GM23248 (cell line): Measurements from ENCODE around the gene HECTD4. TPM values are rescaled to one million over a fixed set of nuclear protein-coding genes. Genes with fewer than 3 reads are reported as not detected.

Experiments used
- DNase-seq: peaks from one replicate; pipeline ENCODE4 v3.0.0-alpha.2; 2015
- H2AFZ ChIP-seq: fragments of 200-600 bp; sonication (generic); 2 replicates; pipeline ENCODE4 v1.6.1; 2016; ENCODE audit warnings: antibody characterized with exemption
- H3F3A ChIP-seq: fragments of 200-600 bp; sonication (generic); 2 replicates; pipeline ENCODE4 v1.6.1; 2016; ENCODE audit warnings: mild to moderate bottlenecking, antibody characterized with exemption, mixed run types; ENCODE audit not compliant: insufficient read depth
- H3K27ac ChIP-seq: fragments of 200-600 bp; sonication (generic); 2 replicates; pipeline ENCODE4 v1.5.1; 2016; ENCODE audit warnings: mild to moderate bottlenecking
- H3K27me3 ChIP-seq: fragments of 200-600 bp; sonication (generic); replicated peaks from 2 replicates; pipeline ENCODE4 v1.6.1; 2016; ENCODE audit warnings: mild to moderate bottlenecking; ENCODE audit not compliant: insufficient read depth
- H3K36me3 ChIP-seq: fragments of 200-600 bp; sonication (generic); 2 replicates; pipeline ENCODE4 v1.6.1; 2016; ENCODE audit warnings: low read depth, mild to moderate bottlenecking
- H3K4me1 ChIP-seq: fragments of 200-600 bp; sonication (generic); 2 replicates; pipeline ENCODE4 v1.6.1; 2016; ENCODE audit warnings: mild to moderate bottlenecking; ENCODE audit not compliant: insufficient read depth
- H3K4me2 ChIP-seq: fragments of 200-600 bp; sonication (generic); one replicate; pipeline ENCODE4 v1.6.1; 2016; ENCODE audit warnings: mild to moderate bottlenecking; ENCODE audit not compliant: unreplicated experiment
- H3K4me3 ChIP-seq: fragments of 200-600 bp; sonication (generic); 2 replicates; pipeline ENCODE4 v1.5.1; 2016; ENCODE audit warnings: mild to moderate bottlenecking
- H3K79me2 ChIP-seq: fragments of 200-600 bp; sonication (generic); 2 replicates; pipeline ENCODE4 v1.6.1; 2016; ENCODE audit warnings: mild to moderate bottlenecking; ENCODE audit not compliant: insufficient read depth
- H3K9ac ChIP-seq: fragments of 200-600 bp; sonication (generic); 2 replicates; pipeline ENCODE4 v1.6.1; 2016; ENCODE audit warnings: mild to moderate bottlenecking
- H3K9me2 ChIP-seq: fragments of 200-600 bp; sonication (generic); 2 replicates; pipeline ENCODE4 v1.6.1; 2016; ENCODE audit warnings: mixed run types, mild to moderate bottlenecking, moderate library complexity; ENCODE audit not compliant: insufficient read depth
- H3K9me3 ChIP-seq: fragments of 200-600 bp; sonication (generic); one replicate; pipeline ENCODE4 v1.6.1; 2017; ENCODE audit warnings: low read depth
- H4K20me1 ChIP-seq: fragments of 200-600 bp; sonication (generic); 2 replicates; pipeline ENCODE4 v1.6.0; 2016; ENCODE audit not compliant: insufficient read depth
- EZH2 ChIP-seq: fragments of 200-600 bp; sonication (generic); IDR thresholded peaks from 2 replicates; pipeline ENCODE4 v1.6.1; 2018; ENCODE audit warnings: antibody characterized with exemption, mild to moderate bottlenecking; ENCODE audit not compliant: insufficient read depth, poor library complexity, severe bottlenecking
- EZH2phosphoT487 ChIP-seq: fragments of 200-600 bp; sonication (generic); IDR thresholded peaks from 2 replicates; pipeline ENCODE4 v1.6.1; 2018; ENCODE audit warnings: antibody characterized with exemption, moderate library complexity, mild to moderate bottlenecking, low read depth; ENCODE audit not compliant: insufficient read depth
- WGBS, 2 experiments: methylation state at CpG; one replicate each; pipeline ENCODE4 v1.1.6; 2015 to 2017; ENCODE audit warnings: low lambda C conversion rate in 2 of 2, low coverage in 1 of 2; ENCODE audit errors: missing lambda C conversion rate in 2 of 2; 5-methylcytosine and 5-hydroxymethylcytosine counted together
- in situ Hi-C: fragments of 300-500 bp; cut with MboI; formaldehyde crosslinking; loops from 2 replicates; pipeline ENCODE4 v1.15.0; 2020
- polyA plus RNA-seq: library from polyadenylated mRNA; unstranded; fragments of >200 nt; fragmentation: Nextera tagmentation; extraction: Ambion mirVana; gene quantifications from 2 replicates; pipeline ENCODE4 v1.2.1, GENCODE V29; 2016
- total RNA-seq: library from RNA; depleted of rRNA; stranded (reverse); fragments of >200 nt; shearing (Covaris generic); gene quantifications from 2 replicates; pipeline ENCODE4 v1.2.3, GENCODE V29; 2014

The HECTD4 gene
- total and polyA plus RNA-seq, 2 experiments from 2014 or later, result 7.5 to 8.9 TPM

- Histone ChIP-seq H3K9me3 (no peaks in the 10 kb centered on the region), H3K27ac (no peak overlapping the region), H3F3A (no peaks in the 10 kb centered on the region; the same call in 1 of the 2 replicates), H3K9me2 (no peaks in the 10 kb centered on the region), H3K27me3 (no peaks in the 10 kb centered on the region), H3K4me3 (no peak overlapping the region), H3K9ac (no peak overlapping the region), H3K36me3 (peaks cover 55% of the 10 kb centered on the region), H4K20me1 (no peaks in the 10 kb centered on the region), H2AFZ (no peak overlapping the region), H3K4me1 (no peaks in the 10 kb centered on the region), H3K4me2 (no peak overlapping the region), H3K79me2 (no peaks in the 10 kb centered on the region)
- WGBS, 2 experiments, result 88 to 95% methylated on average over 5 of the region's 5 CpGs
- DNase-seq, result no peak
- TF ChIP-seq EZH2phosphoT487 (no peak), EZH2 (no peak)
- in situ Hi-C loops, result no loop called here
Observed at GRCh38 chr12:112238441-112238840, 143.8 kb downstream of the HECTD4 start.

GRCh38 chr12:112236786-112237185, 145.4 kb downstream of the HECTD4 start:
- in situ Hi-C loops, result no loop called here
- Histone ChIP-seq H3K79me2 (no peaks in the 10 kb centered on the region), H4K20me1 (no peaks in the 10 kb centered on the region), H2AFZ (no peak overlapping the region), H3K9ac (no peak overlapping the region), H3K4me1 (no peaks in the 10 kb centered on the region), H3K9me2 (no peaks in the 10 kb centered on the region), H3K4me3 (no peak overlapping the region), H3K4me2 (no peak overlapping the region), H3K27ac (no peak overlapping the region), H3F3A (no peaks in the 10 kb centered on the region; the same call in 1 of the 2 replicates), H3K9me3 (no peaks in the 10 kb centered on the region), H3K36me3 (peaks cover 55% of the 10 kb centered on the region), H3K27me3 (no peaks in the 10 kb centered on the region)
- WGBS, 2 experiments, result 96 to 97% methylated on average over 7 of the region's 7 CpGs
- TF ChIP-seq EZH2phosphoT487 (no peak), EZH2 (no peak)
- no peak for DNase-seq

- Histone ChIP-seq H3K27ac (no peak overlapping the region), H3K4me2 (no peak overlapping the region), H3K36me3 (peaks cover 51% of the 10 kb centered on the region), H3K4me3 (no peak overlapping the region), H2AFZ (no peak overlapping the region), H3K9ac (no peak overlapping the region), H3K27me3 (no peaks in the 10 kb centered on the region), H3F3A (no peaks in the 10 kb centered on the region; the same call in 1 of the 2 replicates), H3K79me2 (no peaks in the 10 kb centered on the region), H3K9me3 (no peaks in the 10 kb centered on the region), H3K4me1 (no peaks in the 10 kb centered on the region), H3K9me2 (no peaks in the 10 kb centered on the region), H4K20me1 (no peaks in the 10 kb centered on the region)
- no peak for TF ChIP-seq EZH2
- no peak for TF ChIP-seq EZH2phosphoT487
- WGBS, 2 experiments, result 19 to 27% methylated on average over 1 of the region's 1 CpG
- in situ Hi-C loops, result no loop called here
- peak; percentile 38 for DNase-seq
Observed at GRCh38 chr12:112236386-112236785, 145.8 kb downstream of the HECTD4 start.

- in situ Hi-C loops, result no loop called here
- Histone ChIP-seq H3K4me2 (no peak overlapping the region), H3K9me3 (no peaks in the 10 kb centered on the region), H3K9ac (no peak overlapping the region), H4K20me1 (no peaks in the 10 kb centered on the region), H3K27ac (no peak overlapping the region), H3K36me3 (peaks cover 36% of the 10 kb centered on the region), H3K9me2 (no peaks in the 10 kb centered on the region), H3K79me2 (no peaks in the 10 kb centered on the region), H3K4me1 (no peaks in the 10 kb centered on the region), H2AFZ (no peak overlapping the region), H3K27me3 (no peaks in the 10 kb centered on the region), H3F3A (no peaks in the 10 kb centered on the region; the same call in 1 of the 2 replicates), H3K4me3 (no peak overlapping the region)
- TF ChIP-seq EZH2phosphoT487, result no peak
- no peak for TF ChIP-seq EZH2
- no peak for DNase-seq
- 97 to 98% methylated on average over 2 of the region's 2 CpGs for WGBS, 2 experiments
Observed at GRCh38 chr12:112234303-112234702, 147.9 kb downstream of the HECTD4 start.

GRCh38 chr12:112233242-112233641, 149.0 kb downstream of the HECTD4 start:
- Histone ChIP-seq H3F3A (no peaks in the 10 kb centered on the region; the same call in 1 of the 2 replicates), H3K4me3 (no peak overlapping the region), H3K27ac (no peak overlapping the region), H4K20me1 (no peaks in the 10 kb centered on the region), H3K9me3 (no peaks in the 10 kb centered on the region), H3K27me3 (no peaks in the 10 kb centered on the region), H3K9ac (no peak overlapping the region), H3K9me2 (no peaks in the 10 kb centered on the region), H2AFZ (no peak overlapping the region), H3K4me1 (no peaks in the 10 kb centered on the region), H3K36me3 (peaks cover 39% of the 10 kb centered on the region), H3K79me2 (no peaks in the 10 kb centered on the region), H3K4me2 (no peak overlapping the region)
- WGBS, 2 experiments, result 95 to 96% methylated on average over 4 of the region's 4 CpGs
- TF ChIP-seq EZH2phosphoT487 (no peak), EZH2 (no peak)
- in situ Hi-C loops, result no loop called here
- DNase-seq, result no peak
